Breast epithelium (tissue), 4 donors: ENCODE measurements around the gene LSM12. TPM values are rescaled to one million over a fixed set of nuclear protein-coding genes. Genes with fewer than 3 reads are reported as not detected.

Experiments used
- DNase-seq, 2 donors: peaks; one replicate each; pipeline ENCODE4 v3.0.0-alpha.2; 2019; ENCODE audit warnings: low spot score in 2 of 2
- H3K27ac ChIP-seq, 2 donors: fragments of 200-600 bp; sonication (generic) in 1 of 2; one replicate each; pipeline ENCODE4 v1.5.1; 2016 to 2019; ENCODE audit warnings: mild to moderate bottlenecking in 1 of 2
- H3K27me3 ChIP-seq, 2 donors: fragments of 200-600 bp; sonication (generic) in 1 of 2; one replicate each; pipeline versions ENCODE4 v1.5.1 to v1.6.0; 2017 to 2019; ENCODE audit warnings: control low read depth in 1 of 2, mild to moderate bottlenecking in 1 of 2
- H3K36me3 ChIP-seq: fragments of 200-600 bp; one replicate; pipeline ENCODE4 v1.5.1; 2019
- H3K4me1 ChIP-seq, 2 donors: fragments of 200-600 bp; sonication (generic); one replicate each; pipeline ENCODE4 v1.5.1; 2016 to 2019; ENCODE audit warnings: control low read depth in 1 of 2
- H3K4me3 ChIP-seq, 3 donors: fragments of 200-600 bp; sonication (generic); 1 replicate in 2 of 3; 2 replicates in 1 of 3; pipeline ENCODE4 v1.5.1; 2016 to 2019; ENCODE audit warnings: mild to moderate bottlenecking in 3 of 3, moderate library complexity in 2 of 3
- H3K9me3 ChIP-seq, 2 donors: fragments of 200-600 bp; sonication (generic) in 1 of 2; one replicate each; pipeline ENCODE4 v1.5.1; 2016 to 2019; ENCODE audit warnings: control low read depth in 1 of 2
- POLR2A ChIP-seq: fragments of 450-650 bp; IDR thresholded peaks from one replicate; pipeline ENCODE4 v1.6.1; 2016; ENCODE audit warnings: antibody characterized with exemption, mild to moderate bottlenecking, moderate library complexity
- POLR2AphosphoS5 ChIP-seq, 3 donors: sonication (generic); formaldehyde crosslinking; IDR thresholded peaks; one replicate each; pipeline ENCODE4 v1.6.1; 2017; ENCODE audit warnings: antibody characterized with exemption in 3 of 3
- intact Hi-C: fragments of 100-400 bp; cut with DNase I; formaldehyde crosslinking; loops from one replicate; pipeline ENCODE4 v1.15.1; 2023; ENCODE audit warnings: low total_unique reads
- total RNA-seq, 3 donors: library from RNA; depleted of rRNA; stranded (reverse); fragments of >200 nt; gene quantifications; one replicate each; pipeline ENCODE4 v1.1.0, GENCODE V29; 2016
- TF ChIP-seq, protein P1 (sequence below), 3 donors: fragments of 450-650 bp; IDR thresholded peaks; one replicate each; pipeline ENCODE4 v1.5.1; 2016 to 2017; ENCODE audit warnings: antibody characterized with exemption in 3 of 3, mild to moderate bottlenecking in 3 of 3, moderate library complexity in 3 of 3

The LSM12 gene
- total RNA-seq, 3 donors from 2014 or later: 36.8 to 45.4 (median 43.6) TPM

DNA sequence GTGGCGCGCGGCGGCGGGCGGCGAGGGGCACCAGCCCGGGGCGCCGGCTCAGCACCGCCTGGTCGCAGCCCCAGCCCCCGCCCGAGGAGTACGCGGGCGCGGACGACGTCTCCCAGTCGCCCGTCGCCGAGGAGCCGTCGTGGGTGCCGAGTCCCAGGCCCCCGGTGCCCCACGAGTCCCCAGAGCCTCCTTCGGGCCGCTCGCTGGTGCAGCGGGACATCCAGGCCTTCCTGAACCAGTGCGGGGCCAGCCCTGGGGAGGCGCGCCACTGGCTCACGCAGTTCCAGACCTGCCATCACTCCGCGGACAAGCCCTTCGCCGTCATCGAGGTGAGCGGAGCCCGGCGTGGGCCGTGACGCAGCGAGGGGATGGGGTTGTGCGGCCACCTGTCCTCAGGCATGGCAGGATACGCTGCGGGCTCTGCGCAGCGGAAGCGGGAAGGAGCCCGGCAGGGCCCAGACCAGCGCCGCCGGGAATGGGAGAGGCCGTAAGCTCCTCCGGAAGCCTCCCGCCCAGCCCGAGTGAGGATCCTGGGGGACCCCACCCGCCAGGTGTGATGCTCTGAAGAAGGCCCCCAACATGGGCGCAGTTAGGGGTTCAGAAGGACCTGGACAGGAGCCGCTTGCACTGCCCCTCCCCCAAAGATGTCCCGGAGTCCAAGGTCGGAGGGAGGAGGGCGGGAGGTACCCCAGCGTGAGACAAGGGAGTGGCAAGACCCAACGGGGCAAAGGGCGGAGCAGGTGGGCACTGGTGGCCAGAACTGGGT is 61.5 kb downstream of the LSM12 start:
- H3K27me3 ChIP-seq: peaks cover 0 to 15% of the 10 kb centered on the region in 2 donors
- intact Hi-C loops: no loop called here
- no peak for DNase-seq

DNA sequence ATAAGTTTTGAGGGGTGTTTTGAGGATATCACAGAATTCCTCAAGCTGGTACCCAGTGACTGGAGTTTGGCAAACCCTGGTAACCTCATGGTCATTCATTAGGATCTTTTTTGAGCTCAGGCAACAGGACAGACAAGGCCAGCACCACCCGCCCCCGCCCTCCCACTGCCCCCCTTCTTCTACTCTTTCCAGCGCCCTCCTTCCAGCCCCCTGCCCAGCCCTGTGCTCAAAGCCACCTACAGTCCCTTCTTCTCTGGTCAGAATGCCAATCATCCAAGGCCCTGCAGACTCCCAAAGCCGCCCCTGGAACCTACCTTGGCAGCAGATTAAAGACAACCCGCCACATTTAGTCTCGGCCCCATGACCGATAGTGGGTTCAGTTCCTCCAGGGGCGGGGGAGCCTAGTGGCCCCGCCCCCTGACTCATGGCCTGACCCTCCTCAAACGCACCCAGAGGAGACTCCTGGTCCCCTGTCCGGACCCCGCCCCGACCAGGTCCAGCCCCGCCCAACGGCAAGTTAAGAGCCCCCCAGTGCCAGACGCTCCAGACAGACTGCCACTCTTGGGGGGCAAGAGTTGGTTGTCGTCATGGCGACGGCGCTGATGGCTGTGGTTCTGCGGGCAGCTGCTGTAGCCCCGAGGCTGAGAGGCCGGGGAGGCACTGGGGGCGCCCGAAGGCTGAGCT is 62.3 kb downstream of the LSM12 start, which contains the start of gene NAGS:
Gene NAGS, plus strand, starts transcription at position 546 of the 684 bp plus-strand sequence. Its CDS starts 42 bp downstream, at position 588.
- Histone ChIP-seq H3K4me1 (peaks cover 0 to 8% of the 10 kb centered on the region in 2 donors), H3K27ac (peak within 1 kb of the TSS in 1 of 2 donors; percentile 85), H3K9me3 (no peaks in the 10 kb centered on the region), H3K27me3 (peaks cover 0 to 15% of the 10 kb centered on the region in 2 donors), H3K36me3 (no peaks in the 10 kb centered on the region), H3K4me3 (peak within 1 kb of the TSS; percentile 40 to 86 (median 67))
- intact Hi-C loops: no loop called here
- no peak for DNase-seq
- TF ChIP-seq POLR2A (no peak), POLR2AphosphoS5 (IDR thresholded peaks at IDR 0.05) (no peak)
- TF ChIP-seq, protein P1, sequence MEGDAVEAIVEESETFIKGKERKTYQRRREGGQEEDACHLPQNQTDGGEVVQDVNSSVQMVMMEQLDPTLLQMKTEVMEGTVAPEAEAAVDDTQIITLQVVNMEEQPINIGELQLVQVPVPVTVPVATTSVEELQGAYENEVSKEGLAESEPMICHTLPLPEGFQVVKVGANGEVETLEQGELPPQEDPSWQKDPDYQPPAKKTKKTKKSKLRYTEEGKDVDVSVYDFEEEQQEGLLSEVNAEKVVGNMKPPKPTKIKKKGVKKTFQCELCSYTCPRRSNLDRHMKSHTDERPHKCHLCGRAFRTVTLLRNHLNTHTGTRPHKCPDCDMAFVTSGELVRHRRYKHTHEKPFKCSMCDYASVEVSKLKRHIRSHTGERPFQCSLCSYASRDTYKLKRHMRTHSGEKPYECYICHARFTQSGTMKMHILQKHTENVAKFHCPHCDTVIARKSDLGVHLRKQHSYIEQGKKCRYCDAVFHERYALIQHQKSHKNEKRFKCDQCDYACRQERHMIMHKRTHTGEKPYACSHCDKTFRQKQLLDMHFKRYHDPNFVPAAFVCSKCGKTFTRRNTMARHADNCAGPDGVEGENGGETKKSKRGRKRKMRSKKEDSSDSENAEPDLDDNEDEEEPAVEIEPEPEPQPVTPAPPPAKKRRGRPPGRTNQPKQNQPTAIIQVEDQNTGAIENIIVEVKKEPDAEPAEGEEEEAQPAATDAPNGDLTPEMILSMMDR (IDR thresholded peaks at IDR 0.05): no peak

More for the DNA sequence above, 61.5 kb downstream of the LSM12 start:
- Histone ChIP-seq H3K36me3 (no peaks in the 10 kb centered on the region), H3K9me3 (no peaks in the 10 kb centered on the region), H3K4me3 (peak overlapping the region; percentile 40 to 86 (median 67)), H3K27ac (peak overlapping the region in 1 of 2 donors; percentile 85), H3K4me1 (peaks cover 0 to 8% of the 10 kb centered on the region in 2 donors)
- TF ChIP-seq POLR2AphosphoS5 (IDR thresholded peaks at IDR 0.05) (no peak), POLR2A (no peak)
- TF ChIP-seq, protein P1 (IDR thresholded peaks at IDR 0.05): no peak

GRCh38 chr17:44002141-44002848 is 64.2 kb downstream of the LSM12 start:
- no peak overlapping the region for H3K27ac ChIP-seq
- H3K27me3 ChIP-seq: peaks cover 0 to 15% of the 10 kb centered on the region in 2 donors
- intact Hi-C loops: no loop called here
- TF ChIP-seq POLR2AphosphoS5 (IDR thresholded peaks at IDR 0.05): no peak
- TF ChIP-seq POLR2A: no peak
- TF ChIP-seq, protein P1 (IDR thresholded peaks at IDR 0.05): no peak
- no peaks in the 10 kb centered on the region for H3K36me3 ChIP-seq
- H3K9me3 ChIP-seq: no peaks in the 10 kb centered on the region
- H3K4me1 ChIP-seq: peaks cover 0 to under 1% of the 10 kb centered on the region in 2 donors
- no peak for DNase-seq
- H3K4me3 ChIP-seq: no peak overlapping the region

DNA sequence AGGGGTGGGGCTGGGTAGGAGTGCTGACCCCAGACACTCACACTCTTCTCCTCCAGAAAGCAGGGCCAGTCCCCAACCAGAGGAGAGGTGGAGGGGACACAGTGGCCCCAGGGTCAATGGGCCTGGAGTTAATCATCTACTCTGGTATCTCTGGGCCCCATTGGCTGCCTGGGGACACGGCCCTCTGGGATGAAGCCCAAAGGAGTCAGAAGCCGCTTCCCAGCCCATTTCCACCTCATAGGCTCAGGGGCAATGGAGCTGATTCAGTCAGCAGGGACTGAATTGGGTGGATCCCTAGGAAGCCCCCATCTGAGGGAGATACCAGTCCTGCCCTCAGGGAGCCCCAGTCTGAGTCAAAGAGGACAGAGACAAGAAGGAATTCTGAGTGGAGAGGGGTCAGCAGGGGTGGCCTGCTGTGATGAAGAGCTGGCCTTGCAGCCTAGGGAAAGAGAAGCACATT is 65.0 kb downstream of the LSM12 start:
- no peaks in the 10 kb centered on the region for H3K4me1 ChIP-seq
- H3K36me3 ChIP-seq: no peaks in the 10 kb centered on the region
- intact Hi-C loops: no loop called here
- no peak overlapping the region for H3K4me3 ChIP-seq
- H3K9me3 ChIP-seq: no peaks in the 10 kb centered on the region
- TF ChIP-seq POLR2A (no peak), POLR2AphosphoS5 (IDR thresholded peaks at IDR 0.05) (no peak)
- TF ChIP-seq, protein P1 (IDR thresholded peaks at IDR 0.05): no peak
- H3K27me3 ChIP-seq: peaks cover 0 to 17% of the 10 kb centered on the region in 2 donors
- DNase-seq: no peak
- H3K27ac ChIP-seq: no peak overlapping the region
